ENCODE data around the gene IRX1. TPM values are rescaled to one million over a fixed set of nuclear protein-coding genes. Genes with fewer than 3 reads are reported as not detected.

Gene IRX1
- polyA plus RNA-seq (2013, experiment 1 of 2), result 12.9 TPM
- 18.8 TPM for polyA plus RNA-seq (2013, experiment 2 of 2)

GRCh38 chr5:3595006-3595961, at the start of gene IRX1:
Gene IRX1, plus strand, starts transcription at chr5:3595832. Its CDS starts 274 bp downstream, at chr5:3596106.
- peak within 1 kb of the TSS; percentile 52 for H3K4me3 ChIP-seq (ENCODE audit: low read length)
- H3K9ac ChIP-seq (ENCODE audit: low read depth, low read length), result peak within 1 kb of the TSS; percentile 34; the same call in 1 of the 2 replicates
- H3K9me3 ChIP-seq (ENCODE audit: insufficient read depth, low read depth, low read length), result no peaks in the 10 kb centered on the region
- H3K27me3 ChIP-seq (ENCODE audit: insufficient read depth, low read length), result peaks cover 94% of the 10 kb centered on the region
- under 1% methylated on average over 93 of the region's 106 CpGs for WGBS
- no peaks in the 10 kb centered on the region for H3K36me3 ChIP-seq (ENCODE audit: insufficient read depth, low read length)
- H3K4me1 ChIP-seq (ENCODE audit: insufficient read depth, low read length), result peaks cover 36% of the 10 kb centered on the region
- no peak within 1 kb of the TSS for H3K27ac ChIP-seq (ENCODE audit: low read depth, low read length)

- H3K27me3 ChIP-seq (ENCODE audit: insufficient read depth, low read length), result no peaks in the 10 kb centered on the region
- no peak overlapping the region for H3K4me3 ChIP-seq (ENCODE audit: low read length)
- WGBS, result over 99% methylated on average over 3 of the region's 3 CpGs
- no peak overlapping the region for H3K9ac ChIP-seq (ENCODE audit: low read depth, low read length)
- H3K4me1 ChIP-seq (ENCODE audit: insufficient read depth, low read length), result no peaks in the 10 kb centered on the region
- H3K9me3 ChIP-seq (ENCODE audit: insufficient read depth, low read depth, low read length), result no peaks in the 10 kb centered on the region
- H3K27ac ChIP-seq (ENCODE audit: low read depth, low read length), result no peak overlapping the region
- no peaks in the 10 kb centered on the region for H3K36me3 ChIP-seq (ENCODE audit: insufficient read depth, low read length)
Observed at GRCh38 chr5:3546028-3546427, 49.6 kb upstream of the IRX1 start.

- no peaks in the 10 kb centered on the region for H3K36me3 ChIP-seq (ENCODE audit: insufficient read depth, low read length)
- WGBS, result 89% methylated on average over 2 of the region's 2 CpGs
Observed at GRCh38 chr5:3564116-3564515, 31.5 kb upstream of the IRX1 start.

GRCh38 chr5:3564827-3565518, 30.7 kb upstream of the IRX1 start:
- H3K9ac ChIP-seq (ENCODE audit: low read depth, low read length), result no peak overlapping the region
- 82% methylated on average over 9 of the region's 9 CpGs for WGBS

More at GRCh38 chr5:3564116-3564515, 31.5 kb upstream of the IRX1 start:
- peaks cover 14% of the 10 kb centered on the region; the same call in 1 of the 2 replicates for H3K4me1 ChIP-seq (ENCODE audit: insufficient read depth, low read length)
- peaks cover 18% of the 10 kb centered on the region for H3K9me3 ChIP-seq (ENCODE audit: insufficient read depth, low read depth, low read length)
- no peak overlapping the region for H3K9ac ChIP-seq (ENCODE audit: low read depth, low read length)
- H3K4me3 ChIP-seq (ENCODE audit: low read length), result no peak overlapping the region
- H3K27ac ChIP-seq (ENCODE audit: low read depth, low read length), result no peak overlapping the region
- H3K27me3 ChIP-seq (ENCODE audit: insufficient read depth, low read length), result no peaks in the 10 kb centered on the region

GRCh38 chr5:3584724-3585531, 10.7 kb upstream of the IRX1 start:
- no peaks in the 10 kb centered on the region for H3K4me1 ChIP-seq (ENCODE audit: insufficient read depth, low read length)
- no peak overlapping the region for H3K27ac ChIP-seq (ENCODE audit: low read depth, low read length)
- H3K9me3 ChIP-seq (ENCODE audit: insufficient read depth, low read depth, low read length), result no peaks in the 10 kb centered on the region
- peaks cover 69% of the 10 kb centered on the region for H3K27me3 ChIP-seq (ENCODE audit: insufficient read depth, low read length)
- 89% methylated on average over 5 of the region's 5 CpGs for WGBS
- H3K9ac ChIP-seq (ENCODE audit: low read depth, low read length), result no peak overlapping the region
- no peak overlapping the region for H3K4me3 ChIP-seq (ENCODE audit: low read length)
- no peaks in the 10 kb centered on the region for H3K36me3 ChIP-seq (ENCODE audit: insufficient read depth, low read length)

More at GRCh38 chr5:3564827-3565518, 30.7 kb upstream of the IRX1 start:
- Histone ChIP-seq H3K27me3 (ENCODE audit: insufficient read depth, low read length) (no peaks in the 10 kb centered on the region), H3K4me3 (ENCODE audit: low read length) (no peak overlapping the region), H3K4me1 (ENCODE audit: insufficient read depth, low read length) (peaks cover 14% of the 10 kb centered on the region; the same call in 1 of the 2 replicates), H3K27ac (ENCODE audit: low read depth, low read length) (no peak overlapping the region), H3K36me3 (ENCODE audit: insufficient read depth, low read length) (no peaks in the 10 kb centered on the region), H3K9me3 (ENCODE audit: insufficient read depth, low read depth, low read length) (peaks cover 15% of the 10 kb centered on the region)

- 5% methylated on average over 51 of the region's 51 CpGs for WGBS
- H3K9ac ChIP-seq (ENCODE audit: low read depth, low read length), result no peak overlapping the region
- peaks cover 24% of the 10 kb centered on the region for H3K4me1 ChIP-seq (ENCODE audit: insufficient read depth, low read length)
- no peaks in the 10 kb centered on the region for H3K9me3 ChIP-seq (ENCODE audit: insufficient read depth, low read depth, low read length)
- peaks cover 99% of the 10 kb centered on the region for H3K27me3 ChIP-seq (ENCODE audit: insufficient read depth, low read length)
- H3K27ac ChIP-seq (ENCODE audit: low read depth, low read length), result no peak overlapping the region
- H3K36me3 ChIP-seq (ENCODE audit: insufficient read depth, low read length), result no peaks in the 10 kb centered on the region
- H3K4me3 ChIP-seq (ENCODE audit: low read length), result peak overlapping the region; percentile 45
Observed at GRCh38 chr5:3590161-3590966, 5.3 kb upstream of the IRX1 start.

- Histone ChIP-seq H3K9ac (ENCODE audit: low read depth, low read length) (no peak overlapping the region), H3K27me3 (ENCODE audit: insufficient read depth, low read length) (peaks cover 94% of the 10 kb centered on the region)
- 1% methylated on average over 77 of the region's 79 CpGs for WGBS
Observed at GRCh38 chr5:3590967-3591900, 4.4 kb upstream of the IRX1 start.

GRCh38 chr5:3592298-3592697, 3.3 kb upstream of the IRX1 start:
- Histone ChIP-seq H3K36me3 (ENCODE audit: insufficient read depth, low read length) (no peaks in the 10 kb centered on the region), H3K4me3 (ENCODE audit: low read length) (no peak overlapping the region), H3K4me1 (ENCODE audit: insufficient read depth, low read length) (peaks cover 24% of the 10 kb centered on the region), H3K27ac (ENCODE audit: low read depth, low read length) (no peak overlapping the region), H3K9ac (ENCODE audit: low read depth, low read length) (no peak overlapping the region), H3K27me3 (ENCODE audit: insufficient read depth, low read length) (peaks cover 94% of the 10 kb centered on the region), H3K9me3 (ENCODE audit: insufficient read depth, low read depth, low read length) (no peaks in the 10 kb centered on the region)
- 5% methylated on average over 22 of the region's 22 CpGs for WGBS

More at GRCh38 chr5:3590967-3591900, 4.4 kb upstream of the IRX1 start:
- Histone ChIP-seq H3K27ac (ENCODE audit: low read depth, low read length) (no peak overlapping the region), H3K4me1 (ENCODE audit: insufficient read depth, low read length) (peaks cover 24% of the 10 kb centered on the region), H3K36me3 (ENCODE audit: insufficient read depth, low read length) (no peaks in the 10 kb centered on the region), H3K4me3 (ENCODE audit: low read length) (peak overlapping the region; percentile 45), H3K9me3 (ENCODE audit: insufficient read depth, low read depth, low read length) (no peaks in the 10 kb centered on the region)

- peaks cover 94% of the 10 kb centered on the region for H3K27me3 ChIP-seq (ENCODE audit: insufficient read depth, low read length)
- H3K36me3 ChIP-seq (ENCODE audit: insufficient read depth, low read length), result no peaks in the 10 kb centered on the region
- H3K4me3 ChIP-seq (ENCODE audit: low read length), result peak overlapping the region; percentile 52
- no peak overlapping the region for H3K27ac ChIP-seq (ENCODE audit: low read depth, low read length)
- H3K9me3 ChIP-seq (ENCODE audit: insufficient read depth, low read depth, low read length), result no peaks in the 10 kb centered on the region
- peaks cover 36% of the 10 kb centered on the region for H3K4me1 ChIP-seq (ENCODE audit: insufficient read depth, low read length)
- H3K9ac ChIP-seq (ENCODE audit: low read depth, low read length), result peak overlapping the region; percentile 34; the same call in 1 of the 2 replicates
- whole genome bisulfite sequencing, result 5% methylated on average over 27 of the region's 28 CpGs
Observed at GRCh38 chr5:3593771-3594509, 1.7 kb upstream of the IRX1 start.
